Fibroblast of skin of left biceps (primary cell): ENCODE data around the gene WNT1.

ENCODE experiments used
- DNase-seq, 2 experiments: peaks; one replicate each; pipeline ENCODE4 v3.0.0-alpha.2; 2013; ENCODE audit warnings: low read depth in 2 of 2

Gene WNT1

DNA sequence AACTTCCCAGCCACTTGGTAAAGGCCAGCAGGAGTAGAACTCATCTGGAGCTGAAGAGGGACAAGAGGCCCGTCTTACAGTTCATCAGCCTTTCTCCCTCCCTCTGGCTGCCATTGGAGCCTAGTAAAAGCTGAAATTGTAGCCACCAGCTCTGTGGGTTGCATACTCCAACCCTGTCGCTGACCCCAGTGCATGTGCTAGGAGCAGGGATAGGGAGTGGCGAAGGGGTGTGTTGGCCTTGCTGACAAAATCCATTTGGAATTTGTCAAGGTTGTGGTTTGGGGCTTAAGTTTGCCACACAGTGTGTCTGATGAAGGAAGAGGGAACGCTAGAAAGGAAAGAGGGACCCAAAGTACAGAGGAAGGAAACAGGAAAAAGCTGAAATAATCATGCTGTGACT is 16.8 kb upstream of the WNT1 start:
- no peak for DNase-seq

DNA sequence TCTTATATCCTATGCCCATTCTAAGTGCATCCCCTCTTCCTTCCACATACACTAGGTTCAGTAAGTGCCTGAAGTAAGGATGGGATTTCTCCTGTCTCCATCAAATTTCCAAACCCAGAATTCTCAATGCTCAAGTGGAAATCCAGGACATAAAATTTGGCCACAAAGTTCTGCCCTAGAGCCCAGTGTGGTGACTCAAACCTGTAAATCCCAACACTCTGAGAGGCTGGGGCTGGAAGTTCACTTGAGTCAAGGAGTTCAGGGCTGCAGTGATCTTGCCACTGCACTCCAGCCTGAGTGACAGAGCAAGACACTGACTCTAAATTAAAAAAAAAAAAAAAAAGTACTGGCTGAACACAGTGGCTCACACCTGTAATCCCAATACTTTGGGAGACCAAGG is 16.3 kb upstream of the WNT1 start:
- DNase-seq, result no peak

GRCh38 chr12:48965298-48965838 is 12.8 kb upstream of the WNT1 start:
- DNase-seq, result no peak

DNA sequence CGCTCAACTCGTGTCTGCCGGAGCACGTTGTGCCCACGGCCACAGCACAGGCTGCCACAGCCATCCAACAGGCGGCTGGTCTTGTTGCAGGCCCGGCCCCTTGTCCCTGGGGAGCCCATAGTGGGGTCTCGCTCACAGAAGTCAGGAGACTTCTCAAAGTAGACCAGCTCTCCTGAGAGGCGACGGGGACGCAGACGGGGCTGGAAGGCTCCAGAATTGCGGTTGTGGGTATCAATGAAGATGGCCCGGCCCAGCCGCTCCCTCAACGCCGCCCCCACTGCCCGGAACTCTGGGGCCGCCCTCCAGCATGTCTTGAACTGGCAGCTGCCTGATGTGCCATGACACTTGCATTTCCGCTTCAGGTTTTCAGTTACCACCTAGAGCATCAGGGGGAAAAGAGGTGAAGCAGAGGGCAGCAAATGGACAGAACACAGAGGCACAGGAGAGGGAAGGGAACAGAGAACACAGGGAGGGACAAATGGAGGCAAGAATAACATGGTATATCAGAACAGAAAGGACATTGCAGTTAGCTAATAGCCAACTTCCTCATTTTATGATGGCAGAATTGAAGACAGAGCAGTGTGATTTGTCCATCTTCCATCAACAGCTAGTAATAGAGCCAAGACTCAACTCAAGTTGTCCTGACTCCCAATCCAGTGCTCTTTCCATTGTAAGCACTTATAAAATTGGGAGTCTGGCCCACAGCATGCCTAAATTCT is 11.8 kb upstream of the WNT1 start:
- DNase-seq, result no peak

GRCh38 chr12:48967991-48968390 is 10.1 kb upstream of the WNT1 start:
- no peak for DNase-seq

GRCh38 chr12:48968467-48968866 is 9.7 kb upstream of the WNT1 start:
- no peak for DNase-seq

DNA sequence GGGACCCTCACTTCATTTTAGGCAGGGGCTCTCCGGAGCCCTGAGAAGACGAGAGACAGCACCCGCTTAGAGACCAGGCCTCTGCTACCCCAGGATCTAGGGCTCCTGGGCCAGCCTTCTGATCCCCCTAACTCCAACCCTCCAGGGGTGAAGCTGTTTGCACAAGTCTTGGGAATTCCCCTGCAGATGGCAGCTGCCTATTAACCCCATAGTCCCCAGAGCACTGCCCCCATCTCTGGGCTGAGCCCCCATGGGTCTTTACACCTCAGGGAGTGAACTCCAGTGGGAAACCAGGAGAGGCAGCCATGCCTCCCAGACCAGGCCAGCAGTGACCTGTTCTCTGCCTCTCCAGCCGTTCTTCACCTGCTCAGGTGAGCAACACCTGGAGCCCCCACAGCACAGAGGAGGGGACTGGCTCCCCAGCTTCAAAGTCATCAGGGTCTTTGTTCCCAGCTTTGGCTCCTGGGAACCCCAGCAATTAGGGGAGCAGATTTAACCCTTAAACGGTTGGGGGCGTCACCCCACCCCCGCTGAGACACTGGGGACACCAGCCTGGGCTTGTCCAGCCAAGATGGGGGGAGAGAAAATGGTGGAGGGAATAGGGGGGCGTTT is 8.9 kb upstream of the WNT1 start:
- DNase-seq, result no peak

DNA sequence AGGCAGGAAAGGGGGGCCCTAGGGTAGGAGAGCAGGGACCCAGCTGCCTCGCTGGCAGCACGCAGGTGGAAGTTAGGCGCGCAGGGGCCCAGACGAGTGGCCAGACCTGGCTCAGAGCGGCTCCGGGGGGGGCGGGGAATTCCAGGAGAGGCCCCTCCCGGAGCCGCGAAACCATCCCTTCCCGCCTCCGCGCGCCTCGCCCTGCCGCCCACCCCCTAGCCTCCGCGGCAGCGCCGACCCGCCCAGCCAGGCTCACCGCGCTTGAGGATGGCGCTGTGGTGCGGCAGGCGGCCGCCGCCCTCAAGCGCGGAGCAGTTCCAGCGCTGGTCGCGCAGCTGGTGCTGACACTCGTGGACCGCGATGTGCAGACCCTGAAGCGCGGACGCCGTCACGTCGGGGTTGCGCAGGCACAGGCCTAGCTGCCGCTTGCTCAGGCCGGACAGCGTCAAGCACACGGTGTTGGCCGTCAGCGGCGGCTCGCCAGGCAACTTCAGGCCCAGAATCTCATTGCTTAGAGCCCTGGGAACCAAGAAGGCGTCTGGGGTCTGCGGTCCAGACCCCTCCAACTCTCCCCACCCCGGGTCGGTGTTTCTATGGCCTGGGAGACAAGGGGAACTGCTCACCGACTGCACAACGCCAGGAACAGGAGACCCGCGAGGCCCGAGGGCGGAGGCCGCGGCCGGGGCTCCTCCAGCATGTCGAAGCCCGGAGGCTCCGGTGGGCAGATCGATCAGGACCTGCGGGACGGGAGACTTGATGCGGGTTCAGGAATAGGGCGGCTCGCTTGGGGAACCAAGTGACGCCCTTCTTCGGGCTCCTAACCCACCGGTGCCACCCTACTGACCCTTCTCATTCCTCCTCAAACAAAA is 8.1 kb upstream of the WNT1 start:
- DNase-seq, result no peak

- DNase-seq, result no peak
Observed at GRCh38 chr12:48970702-48971334, 7.3 kb upstream of the WNT1 start.

DNA sequence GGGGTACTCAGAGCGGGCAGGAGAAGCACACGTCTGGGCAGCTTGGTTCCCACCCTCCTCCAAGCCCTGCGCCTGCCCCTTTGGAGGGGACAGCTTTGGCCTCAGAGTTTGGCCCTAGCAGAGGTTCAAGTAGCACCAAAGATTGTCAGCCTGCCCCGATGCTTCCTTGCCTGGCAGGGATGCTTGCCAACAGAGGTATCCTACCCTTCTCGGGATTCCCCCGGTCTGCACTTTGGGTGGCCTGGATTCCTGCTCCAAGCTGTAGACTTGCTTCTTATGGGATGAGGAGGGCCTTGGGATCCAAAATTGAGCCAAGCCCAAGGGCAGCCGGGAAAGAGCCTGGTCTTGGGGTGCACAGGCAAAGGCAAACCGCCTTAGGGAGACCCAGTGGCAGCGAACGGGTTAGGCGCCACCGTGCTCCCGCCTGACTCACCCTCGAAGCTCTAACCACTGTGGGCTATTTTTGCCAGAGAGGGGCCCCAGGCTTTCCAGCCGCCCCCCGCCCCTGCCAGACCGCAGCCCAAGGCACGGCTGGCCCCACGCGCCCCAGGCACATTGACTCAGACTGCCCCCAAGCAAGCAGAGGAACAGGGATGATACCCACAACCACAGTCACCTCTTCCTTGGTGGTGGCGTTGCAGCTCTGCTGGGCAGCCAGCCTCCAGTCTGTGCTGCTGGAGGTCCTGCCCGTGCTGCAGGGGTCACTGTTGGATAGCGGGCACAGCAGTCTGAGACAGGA is 5.7 kb upstream of the WNT1 start:
- no peak for DNase-seq

- DNase-seq, result no peak
Observed at GRCh38 chr12:48972952-48973483, 5.1 kb upstream of the WNT1 start.

GRCh38 chr12:48973531-48973930 is 4.6 kb upstream of the WNT1 start:
- no peak for DNase-seq

DNA sequence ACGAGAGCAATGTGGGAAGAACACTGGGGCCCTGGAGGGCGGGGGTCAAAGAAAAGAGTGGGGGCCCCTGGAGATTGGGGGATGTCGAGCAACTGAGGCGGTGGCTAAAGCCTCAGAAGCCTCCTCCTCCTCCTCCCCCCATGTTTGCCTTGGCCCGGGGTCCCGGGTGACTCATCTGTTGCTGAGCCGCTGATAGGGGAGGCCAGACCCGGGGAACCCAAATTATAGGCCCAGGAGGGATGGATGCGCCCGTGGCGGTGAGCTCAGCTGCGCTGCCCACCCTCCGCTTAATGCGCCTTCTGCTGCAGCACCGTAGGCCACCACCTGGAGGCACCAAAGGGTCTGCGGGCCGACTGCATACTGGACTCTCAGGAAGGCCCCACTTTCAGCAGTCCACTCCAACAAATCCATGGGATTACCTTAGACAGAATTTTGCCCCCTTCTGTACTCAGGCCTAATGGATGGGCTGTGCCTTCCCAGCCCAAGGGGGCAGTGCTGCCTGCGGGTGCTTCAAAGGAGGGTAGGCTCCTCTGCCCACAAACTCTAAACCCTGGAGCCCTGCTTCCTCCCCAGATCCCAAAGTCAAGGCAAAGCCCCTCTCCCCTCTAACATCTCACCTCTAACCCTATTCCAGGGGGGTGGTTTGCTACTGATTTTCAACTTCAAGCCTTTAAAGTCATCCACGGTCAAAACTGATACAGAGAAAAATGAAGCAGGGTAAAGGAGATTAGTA is 4.0 kb upstream of the WNT1 start:
- DNase-seq, result peak; percentile 32 to 33

DNA sequence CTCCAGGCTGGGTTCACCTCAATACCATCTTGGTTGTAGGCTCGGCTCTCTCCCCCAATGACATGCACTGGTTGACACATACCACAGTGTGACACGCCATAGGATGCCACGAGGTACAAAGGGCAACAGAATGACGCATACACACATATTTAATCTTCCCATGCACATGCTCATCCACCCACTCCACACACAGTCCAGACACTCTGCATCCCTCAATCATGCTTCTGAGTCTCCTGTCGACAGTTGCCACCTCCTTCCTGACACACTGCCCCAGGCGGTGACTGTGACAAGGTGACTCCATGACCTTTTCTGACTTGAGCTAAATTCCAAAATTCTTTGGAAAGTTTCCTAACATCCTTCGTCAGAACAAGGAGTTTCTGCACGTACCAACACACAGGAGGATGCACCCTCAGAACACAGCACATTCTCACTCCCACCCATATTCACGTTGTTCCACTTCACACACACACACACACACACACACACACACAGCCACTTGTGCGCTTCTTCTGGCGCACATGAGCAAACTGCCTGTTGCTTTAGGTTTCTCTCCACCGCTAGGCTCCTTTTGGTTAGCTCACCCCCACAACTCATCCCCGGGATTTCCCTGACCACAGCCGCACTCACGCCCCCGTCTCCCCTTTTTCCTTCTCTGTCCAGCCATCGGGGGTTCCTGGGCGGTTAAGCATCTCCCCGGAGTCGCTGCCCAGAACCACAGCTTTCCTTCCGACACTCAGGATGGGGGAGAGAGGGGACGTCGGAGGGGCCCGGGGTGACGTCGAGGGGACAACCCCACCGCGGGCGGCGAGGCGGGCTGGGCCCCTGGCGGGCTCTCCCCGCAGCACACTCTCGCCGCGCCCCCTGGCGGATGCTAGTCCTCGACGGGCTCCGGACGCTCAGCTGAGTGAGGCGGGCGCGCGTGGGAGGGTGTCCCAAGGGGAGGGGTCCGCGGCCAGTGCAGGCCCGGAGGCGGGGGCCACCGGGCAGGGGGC is 536 bp upstream of the WNT1 start:
- no peak for DNase-seq

GRCh38 chr12:48978741-48979601 is 849 bp downstream of the WNT1 start:
- DNase-seq, result no peak

- DNase-seq, result no peak
Observed at GRCh38 chr12:48979602-48980388, 1.7 kb downstream of the WNT1 start.

GRCh38 chr12:48980389-48980952 is 2.3 kb downstream of the WNT1 start:
- no peak for DNase-seq
